HepG2 (cell line): ENCODE results near the gene FUT1. TPM values are rescaled to one million over a fixed set of nuclear protein-coding genes. Genes with fewer than 3 reads are reported as not detected.

Experiments used
- HES4 ChIP-seq: sonication (generic); formaldehyde crosslinking; IDR thresholded peaks from 2 replicates; pipeline ENCODE4 v1.9.0; 2021; ENCODE audit warnings: mild to moderate bottlenecking, missing genetic modification reagents, borderline replicate concordance
- HNF4G ChIP-seq, 2 experiments: sonication (generic) in 1 of 2; formaldehyde crosslinking in 1 of 2; IDR thresholded peaks; 2 replicates each; pipeline versions ENCODE4 v1.4.0 to v1.6.1; 2011 to 2020; ENCODE audit warnings: borderline replicate concordance in 2 of 2, low read depth in 2 of 2, mild to moderate bottlenecking in 2 of 2, low read length in 1 of 2, missing genetic modification reagents in 1 of 2, moderate library complexity in 1 of 2
- IRF9 ChIP-seq: sonication (generic); formaldehyde crosslinking; IDR thresholded peaks from 2 replicates; pipeline ENCODE4 v1.8.0; 2022; ENCODE audit warnings: missing genetic modification reagents, mild to moderate bottlenecking, borderline replicate concordance
- KMT2B ChIP-seq: IDR thresholded peaks from 2 replicates; pipeline ENCODE4 v1.6.1; 2016; ENCODE audit warnings: missing genetic modification reagents, missing compliant biosample characterization
- MAZ ChIP-seq, 2 experiments: sonication (generic) in 1 of 2; formaldehyde crosslinking in 1 of 2; IDR thresholded peaks; 2 replicates each; pipeline versions ENCODE4 v1.5.0 to v1.6.1; 2012 to 2020; ENCODE audit warnings: low read depth in 2 of 2, mild to moderate bottlenecking in 2 of 2, borderline replicate concordance in 1 of 2, improper control_type of control experiment in 1 of 2, low read length in 1 of 2, missing genetic modification reagents in 1 of 2, moderate library complexity in 1 of 2
- SETDB1 ChIP-seq: sonication (generic); formaldehyde crosslinking; IDR thresholded peaks from 2 replicates; pipeline ENCODE4 v1.5.1; 2020; ENCODE audit warnings: missing genetic modification reagents, mild to moderate bottlenecking, borderline replicate concordance
- SKIL ChIP-seq: sonication (generic); formaldehyde crosslinking; IDR thresholded peaks from 2 replicates; pipeline ENCODE4 v1.8.0; 2022; ENCODE audit warnings: missing genetic modification reagents, mild to moderate bottlenecking, moderate library complexity, borderline replicate concordance
- SRF ChIP-seq: IDR thresholded peaks from 2 replicates; pipeline ENCODE4 v1.6.1; 2011; ENCODE audit warnings: mild to moderate bottlenecking, low read depth, low read length, moderate library complexity
- TBL1XR1 ChIP-seq: fragments of 150-350 bp; IDR thresholded peaks from 2 replicates; pipeline ENCODE4 v1.6.1; 2014; ENCODE audit warnings: borderline replicate concordance, low read length; ENCODE audit not compliant: partially characterized antibody
- TEAD3 ChIP-seq: optimal IDR thresholded peaks from 2 replicates; pipeline ENCODE3; 2016; ENCODE audit warnings: borderline replicate concordance
- TEF ChIP-seq: sonication (generic); formaldehyde crosslinking; IDR thresholded peaks from 2 replicates; pipeline ENCODE4 v1.5.0; 2020; ENCODE audit warnings: missing genetic modification reagents
- ZNF329 ChIP-seq: sonication (generic); formaldehyde crosslinking; IDR thresholded peaks from 2 replicates; pipeline ENCODE4 v1.9.0; 2021; ENCODE audit warnings: low read depth, mild to moderate bottlenecking, missing genetic modification reagents
- ZNF556 ChIP-seq: sonication (generic); formaldehyde crosslinking; IDR thresholded peaks from 2 replicates; pipeline ENCODE4 v1.4.0; 2020; ENCODE audit warnings: mild to moderate bottlenecking, missing genetic modification reagents, borderline replicate concordance
- ZNF589 ChIP-seq: sonication (generic); formaldehyde crosslinking; conservative IDR thresholded peaks from 2 replicates; pipeline ENCODE4 v1.8.0; 2022; ENCODE audit warnings: mild to moderate bottlenecking, moderate library complexity, missing genetic modification reagents
- ZNF614 ChIP-seq: IDR thresholded peaks from 2 replicates; pipeline ENCODE4 v1.6.1; 2018; ENCODE audit warnings: missing biosample characterization, missing genetic modification reagents, inconsistent platforms, borderline replicate concordance
- ZNF761 ChIP-seq: sonication (generic); formaldehyde crosslinking; conservative IDR thresholded peaks from 2 replicates; pipeline ENCODE4 v1.4.0; 2020; ENCODE audit warnings: mild to moderate bottlenecking, missing genetic modification reagents
- ZNF878 ChIP-seq: sonication (generic); formaldehyde crosslinking; IDR thresholded peaks from 2 replicates; pipeline ENCODE4 v1.8.1; 2023; ENCODE audit warnings: mild to moderate bottlenecking, missing genetic modification reagents, moderate library complexity
- polyA plus RNA-seq, 8 experiments: library from polyadenylated mRNA; depleted of rRNA in 3 of 8; stranded (reverse) in 7 of 8; unstranded in 1 of 8; fragments of >200 nt; fragmentation: Illumina TruSeq in 4 of 8; extraction: Trizol in 4 of 8; gene quantifications; 2 replicates each; pipeline versions ENCODE4 v1.2.1 to v1.2.3, GENCODE V29; 2011 to 2016; ENCODE audit warnings: low read depth in 4 of 8, missing spikeins in 1 of 8, mixed read lengths in 1 of 8; ENCODE audit not compliant: insufficient read depth in 1 of 8
- total RNA-seq, 5 experiments: library from RNA; depleted of rRNA; stranded (reverse); fragments of >200 nt; fragmentation: Illumina TruSeq; extraction: Trizol; gene quantifications; 2 replicates each; pipeline ENCODE4 v1.2.3, GENCODE V29; 2016; ENCODE audit warnings: low read depth in 1 of 5
- TF ChIP-seq, protein P1 (sequence below): sonication (generic); formaldehyde crosslinking; IDR thresholded peaks from 2 replicates; pipeline ENCODE4 v1.4.0; 2020; ENCODE audit warnings: missing genetic modification reagents
- TF ChIP-seq, protein P2 (sequence below): sonication (generic); formaldehyde crosslinking; IDR thresholded peaks from 2 replicates; pipeline ENCODE4 v1.4.0; 2020; ENCODE audit warnings: missing genetic modification reagents, mild to moderate bottlenecking, borderline replicate concordance
- TF ChIP-seq, protein P3 (sequence below): sonication (generic); formaldehyde crosslinking; IDR thresholded peaks from 2 replicates; pipeline ENCODE4 v1.4.0; 2020; ENCODE audit warnings: missing genetic modification reagents

FUT1 gene
- total and polyA plus RNA-seq, 2 of the 13 experiments (the other 11 are each of a cell fraction or from before 2014, with no cell fraction given): 0.07 to 1.1 TPM

- TF ChIP-seq TEF (CRISPR knock-in tag): no peak
- TF ChIP-seq ZNF589 (CRISPR knock-in tag): no peak
- peak; percentile 31; the same call in 1 of the 2 replicates for TF ChIP-seq IRF9 (CRISPR knock-in tag)
- TF ChIP-seq MAZ (IDR thresholded peaks at IDR 0.05; ENCODE audit: borderline replicate concordance, low read depth, low read length): peak; percentile 49; the same call in 1 of the 2 replicates
- TF ChIP-seq MAZ (CRISPR knock-in tag; IDR thresholded peaks at IDR 0.05; ENCODE audit: low read depth): 0 out of 2 replicates have a peak, but pooled peaks have one; percentile 22
- TF ChIP-seq KMT2B (CRISPR knock-in tag): peak; percentile 55; the same call in 1 of the 2 replicates
- TF ChIP-seq TEAD3 (CRISPR knock-in tag): peak; percentile 96
- TF ChIP-seq, protein P1, sequence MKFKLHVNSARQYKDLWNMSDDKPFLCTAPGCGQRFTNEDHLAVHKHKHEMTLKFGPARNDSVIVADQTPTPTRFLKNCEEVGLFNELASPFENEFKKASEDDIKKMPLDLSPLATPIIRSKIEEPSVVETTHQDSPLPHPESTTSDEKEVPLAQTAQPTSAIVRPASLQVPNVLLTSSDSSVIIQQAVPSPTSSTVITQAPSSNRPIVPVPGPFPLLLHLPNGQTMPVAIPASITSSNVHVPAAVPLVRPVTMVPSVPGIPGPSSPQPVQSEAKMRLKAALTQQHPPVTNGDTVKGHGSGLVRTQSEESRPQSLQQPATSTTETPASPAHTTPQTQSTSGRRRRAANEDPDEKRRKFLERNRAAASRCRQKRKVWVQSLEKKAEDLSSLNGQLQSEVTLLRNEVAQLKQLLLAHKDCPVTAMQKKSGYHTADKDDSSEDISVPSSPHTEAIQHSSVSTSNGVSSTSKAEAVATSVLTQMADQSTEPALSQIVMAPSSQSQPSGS (CRISPR knock-in tag): 0 out of 2 replicates have a peak, but pooled peaks have one; percentile 21
- 0 out of 2 replicates have a peak, but pooled peaks have one; percentile 57 for TF ChIP-seq ZNF614 (CRISPR knock-in tag)
- TF ChIP-seq ZNF329 (CRISPR knock-in tag): no peak
- TF ChIP-seq ZNF761: 0 out of 2 replicates have a peak, but pooled peaks have one; percentile 17
- peak; percentile 54 for TF ChIP-seq TBL1XR1
- no peak for TF ChIP-seq SRF
- no peak for TF ChIP-seq SKIL
- no peak for TF ChIP-seq HNF4G (IDR thresholded peaks at IDR 0.05; ENCODE audit: borderline replicate concordance, low read depth, low read length)
- no peak for TF ChIP-seq HNF4G (CRISPR knock-in tag; IDR thresholded peaks at IDR 0.05; ENCODE audit: borderline replicate concordance, low read depth)
- TF ChIP-seq HES4 (CRISPR knock-in tag): no peak
- no peak for TF ChIP-seq SETDB1 (CRISPR knock-in tag)
- TF ChIP-seq, protein P2, sequence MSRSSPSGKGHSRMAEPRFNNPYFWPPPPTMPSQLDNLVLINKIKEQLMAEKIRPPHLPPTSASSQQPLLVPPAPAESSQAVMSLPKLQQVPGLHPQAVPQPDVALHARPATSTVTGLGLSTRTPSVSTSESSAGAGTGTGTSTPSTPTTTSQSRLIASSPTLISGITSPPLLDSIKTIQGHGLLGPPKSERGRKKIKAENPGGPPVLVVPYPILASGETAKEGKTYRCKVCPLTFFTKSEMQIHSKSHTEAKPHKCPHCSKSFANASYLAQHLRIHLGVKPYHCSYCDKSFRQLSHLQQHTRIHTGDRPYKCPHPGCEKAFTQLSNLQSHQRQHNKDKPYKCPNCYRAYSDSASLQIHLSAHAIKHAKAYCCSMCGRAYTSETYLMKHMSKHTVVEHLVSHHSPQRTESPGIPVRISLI (CRISPR knock-in tag): peak; percentile 37; the same call in 1 of the 2 replicates
- TF ChIP-seq ZNF556 (CRISPR knock-in tag): peak; percentile 37; the same call in 1 of the 2 replicates
- TF ChIP-seq ZNF878 (CRISPR knock-in tag): no peak
- TF ChIP-seq, protein P3, sequence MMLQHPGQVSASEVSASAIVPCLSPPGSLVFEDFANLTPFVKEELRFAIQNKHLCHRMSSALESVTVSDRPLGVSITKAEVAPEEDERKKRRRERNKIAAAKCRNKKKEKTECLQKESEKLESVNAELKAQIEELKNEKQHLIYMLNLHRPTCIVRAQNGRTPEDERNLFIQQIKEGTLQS (CRISPR knock-in tag): no peak
These were observed 31.7 kb downstream of the FUT1 start (continued) for GRCh38 chr19:48720613-48721296.
